ENCODE measurements around the gene PRKCH.

Gene PRKCH

GRCh38 chr14:61568572-61569011 is 247.2 kb downstream of the PRKCH start (continued):
- TF ChIP-seq ZSCAN4 (tag by site-specific recombination; IDR thresholded peaks at IDR 0.05) (no peak), ZNF146 (tag by site-specific recombination; IDR thresholded peaks at IDR 0.05) (no peak), ZNF211 (tag by site-specific recombination; IDR thresholded peaks at IDR 0.05; ENCODE audit: low read depth) (no peak), ZSCAN18 (tag by site-specific recombination; IDR thresholded peaks at IDR 0.05) (no peak), ZNF610 (tag by site-specific recombination; IDR thresholded peaks at IDR 0.05; ENCODE audit: borderline replicate concordance) (no peak)

GRCh38 chr14:61569308-61569707 is 247.9 kb downstream of the PRKCH start:
- H3K4me3 ChIP-seq (ENCODE audit: low read depth, low read length): no peak overlapping the region
- TF ChIP-seq ZNF701 (tag by site-specific recombination; IDR thresholded peaks at IDR 0.05) (no peak), ZNF37A (tag by site-specific recombination; IDR thresholded peaks at IDR 0.05) (no peak), ZNF223 (tag by site-specific recombination; IDR thresholded peaks at IDR 0.05) (no peak), ZNF2 (tag by site-specific recombination; IDR thresholded peaks at IDR 0.05) (no peak), HOXD13 (CRISPR knock-in tag; IDR thresholded peaks at IDR 0.05; ENCODE audit: borderline replicate concordance) (no peak), ZBTB26 (tag by site-specific recombination; optimal IDR thresholded peaks at IDR 0.05) (no peak), ZNF510 (tag by site-specific recombination; IDR thresholded peaks at IDR 0.05; ENCODE audit: insufficient replicate concordance) (no peak), PRDM10 (tag by site-specific recombination; IDR thresholded peaks at IDR 0.05) (peak; percentile 93)
- 0 out of 2 replicates have a peak, but pooled peaks cover 4% of the 10 kb centered on the region for H3K4me1 ChIP-seq (ENCODE audit: control insufficient read depth, insufficient read depth, low read length)
- no peak overlapping the region for H3K27ac ChIP-seq (ENCODE audit: extremely low read depth, low read depth, low read length)
- H3K9me3 ChIP-seq (ENCODE audit: control insufficient read depth, insufficient read depth, low read depth, low read length): no peaks in the 10 kb centered on the region
- CTCF ChIA-PET: interaction anchor here (0.6 kb wide), 1 partner anchor 161 kb away, joined by 3 read pairs; no protein-coding TSS in a partner anchor
- H3K36me3 ChIP-seq (ENCODE audit: control insufficient read depth in 2 of 2, insufficient read depth in 1 of 2, low read length in 2 of 2): no peaks in the 10 kb centered on the region
- POLR2A ChIA-PET: no interaction called here

GRCh38 chr14:61569812-61570548 is 248.6 kb downstream of the PRKCH start:
- H3K9me3 ChIP-seq (ENCODE audit: control insufficient read depth, insufficient read depth, low read depth, low read length): no peaks in the 10 kb centered on the region
- H3K27ac ChIP-seq (ENCODE audit: extremely low read depth, low read depth, low read length): no peak overlapping the region
- POLR2A ChIA-PET: interaction anchor here (0.6 kb wide), 1 partner anchor 10 kb away, joined by 5 read pairs; no protein-coding TSS in a partner anchor
- no peaks in the 10 kb centered on the region for H3K36me3 ChIP-seq (ENCODE audit: control insufficient read depth in 2 of 2, insufficient read depth in 1 of 2, low read length in 2 of 2)
- CTCF ChIA-PET: interaction anchor here (0.6 kb wide), 1 partner anchor 160 kb away, joined by 3 read pairs; no protein-coding TSS in a partner anchor
- no peak overlapping the region for H3K4me3 ChIP-seq (ENCODE audit: low read depth, low read length)
- H3K4me1 ChIP-seq (ENCODE audit: control insufficient read depth, insufficient read depth, low read length): 0 out of 2 replicates have a peak, but pooled peaks cover 4% of the 10 kb centered on the region
- peak; percentile 90 for TF ChIP-seq ZFHX2 (tag by site-specific recombination; conservative IDR thresholded peaks at IDR 0.05)
- no peak for TF ChIP-seq ZNF114 (tag by site-specific recombination; IDR thresholded peaks at IDR 0.05)
- TF ChIP-seq EGR2 (tag by site-specific recombination; IDR thresholded peaks at IDR 0.05; ENCODE audit: low read depth): peak; percentile 93
